Measurements from ENCODE around the gene GFM2.
"Not testable (repeated sequence)": the region's sequence is repeated elsewhere in the genome, so short reads cannot be mapped to it uniquely, and the experiment has no call there.

The GFM2 gene

GRCh38 chr5:74766849-74767578 lies at the start of gene GFM2, which contains the start of gene NSA2:
Gene GFM2, minus strand, starts transcription at chr5:74767117. Its CDS starts 3,375 bp downstream, at chr5:74763742.
Gene NSA2, plus strand, starts transcription at chr5:74767249. Its CDS starts 112 bp downstream, at chr5:74767361.
- peak; percentile 93 for DNase-seq

- DNase-seq, result no peak
These were observed 44.0 kb upstream of the GFM2 start for GRCh38 chr5:74810915-74811314.

- no peak for DNase-seq
These were observed 35.0 kb upstream of the GFM2 start for GRCh38 chr5:74801941-74802340.

- no peak for DNase-seq
These were observed 34.3 kb upstream of the GFM2 start for GRCh38 chr5:74801197-74801596.

GRCh38 chr5:74798977-74799911 lies 32.3 kb upstream of the GFM2 start:
- DNase-seq, result no peak

- DNase-seq, result not testable (repeated sequence)
These were observed 24.8 kb upstream of the GFM2 start for GRCh38 chr5:74791669-74792068.

GRCh38 chr5:74787424-74787823 lies 20.5 kb upstream of the GFM2 start:
- no peak for DNase-seq

- no peak for DNase-seq
These were observed 19.9 kb upstream of the GFM2 start for GRCh38 chr5:74786851-74787250.

GRCh38 chr5:74778609-74779008 lies 11.7 kb upstream of the GFM2 start:
- no peak for DNase-seq

GRCh38 chr5:74772359-74772758 lies 5.4 kb upstream of the GFM2 start:
- DNase-seq, result no peak

GRCh38 chr5:74767579-74767913 lies 629 bp upstream of the GFM2 start:
- no peak for DNase-seq

GRCh38 chr5:74766418-74766848 lies 484 bp downstream of the GFM2 start:
- no peak for DNase-seq

- DNase-seq, result no peak
These were observed 988 bp downstream of the GFM2 start for GRCh38 chr5:74765929-74766328.

- no peak for DNase-seq
These were observed 1.7 kb downstream of the GFM2 start for GRCh38 chr5:74765201-74765600.

- DNase-seq, result no peak
These were observed 3.4 kb downstream of the GFM2 start for GRCh38 chr5:74763504-74763903.

GRCh38 chr5:74762599-74762998 lies 4.3 kb downstream of the GFM2 start:
- DNase-seq, result no peak

- no peak for DNase-seq
These were observed 5.7 kb downstream of the GFM2 start for GRCh38 chr5:74761241-74761640.

GRCh38 chr5:74748742-74749141 lies 18.2 kb downstream of the GFM2 start:
- DNase-seq, result not testable (repeated sequence)

- DNase-seq, result no peak
These were observed 28.5 kb downstream of the GFM2 start for GRCh38 chr5:74738406-74738805.

- DNase-seq, result no peak
These were observed 30.2 kb downstream of the GFM2 start for GRCh38 chr5:74736759-74737158.

- DNase-seq, result no peak
These were observed 41.6 kb downstream of the GFM2 start for GRCh38 chr5:74725331-74725730.

GRCh38 chr5:74722271-74722670 lies 44.6 kb downstream of the GFM2 start:
- no peak for DNase-seq

GRCh38 chr5:74717596-74717995 lies 49.3 kb downstream of the GFM2 start:
- no peak for DNase-seq

GRCh38 chr5:74693191-74693590 lies 73.7 kb downstream of the GFM2 start:
- DNase-seq, result no peak
